Measurements from ENCODE around the gene APBB2. TPM values are rescaled to one million over a fixed set of nuclear protein-coding genes. Genes with fewer than 3 reads are reported as not detected.

Gene APBB2
- total RNA-seq, 1 experiment from 2014 or later: 49.0 TPM

DNA sequence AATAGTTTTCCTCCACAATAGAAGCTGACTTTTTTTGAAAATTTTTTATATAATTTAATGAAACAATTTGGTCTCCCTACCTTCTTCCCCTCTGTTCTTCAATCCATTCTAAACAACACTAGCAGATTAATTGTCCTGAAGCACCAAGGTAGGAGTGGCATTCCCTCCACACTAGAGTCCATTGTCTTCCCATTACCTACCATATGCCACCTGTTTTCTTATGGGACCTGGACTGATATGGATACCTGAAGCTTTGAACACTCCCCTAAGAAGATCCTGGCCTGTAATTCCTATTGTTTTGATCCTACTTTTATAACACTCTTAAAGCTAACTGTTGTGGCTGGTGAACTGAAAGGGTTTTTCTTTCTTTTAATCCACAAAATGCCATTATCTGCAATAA, 92.0 kb downstream of the APBB2 start:
- H3K4me1 Mint-ChIP-seq: peaks cover 54% of the 10 kb centered on the region
- no peaks in the 10 kb centered on the region for H3K27me3 Mint-ChIP-seq (ENCODE audit: low read depth)
- no peak overlapping the region for H3K4me3 Mint-ChIP-seq
- H3K27ac Mint-ChIP-seq: 0 out of 2 replicates have a peak overlapping the region, but pooled peaks have one; percentile 20
- ChIA-PET POLR2A (no interaction called here), CTCF (interaction anchor here (1.3 to 2.0 kb wide), 4 partner anchors 90 to 214 kb away, joined by 3 to 7 read pairs (median 4); partner anchors contain the start of gene APBB2)
- DNase-seq (ENCODE audit: low spot score): no peak
- no peaks in the 10 kb centered on the region for H3K9me3 Mint-ChIP-seq
- no peak for ATAC-seq
- H3K36me3 Mint-ChIP-seq: no peaks in the 10 kb centered on the region
- TF ChIP-seq FOXJ3 (CRISPR knock-in tag; IDR thresholded peaks at IDR 0.05; ENCODE audit: borderline replicate concordance) (no peak), FOXK1 (CRISPR knock-in tag; IDR thresholded peaks at IDR 0.05) (no peak), RORB (CRISPR knock-in tag; IDR thresholded peaks at IDR 0.05) (no peak), MYBL2 (CRISPR knock-in tag; IDR thresholded peaks at IDR 0.05) (no peak), TP53 (CRISPR knock-in tag; IDR thresholded peaks at IDR 0.05) (no peak), NFE2L1 (CRISPR knock-in tag; IDR thresholded peaks at IDR 0.05) (no peak), ZNF121 (CRISPR knock-in tag; IDR thresholded peaks at IDR 0.05) (no peak), CREB1 (CRISPR knock-in tag; IDR thresholded peaks at IDR 0.05) (no peak), GRHL2 (CRISPR knock-in tag; IDR thresholded peaks at IDR 0.05; ENCODE audit: insufficient replicate concordance, severe bottlenecking) (no peak)
- TF ChIP-seq, protein P1, sequence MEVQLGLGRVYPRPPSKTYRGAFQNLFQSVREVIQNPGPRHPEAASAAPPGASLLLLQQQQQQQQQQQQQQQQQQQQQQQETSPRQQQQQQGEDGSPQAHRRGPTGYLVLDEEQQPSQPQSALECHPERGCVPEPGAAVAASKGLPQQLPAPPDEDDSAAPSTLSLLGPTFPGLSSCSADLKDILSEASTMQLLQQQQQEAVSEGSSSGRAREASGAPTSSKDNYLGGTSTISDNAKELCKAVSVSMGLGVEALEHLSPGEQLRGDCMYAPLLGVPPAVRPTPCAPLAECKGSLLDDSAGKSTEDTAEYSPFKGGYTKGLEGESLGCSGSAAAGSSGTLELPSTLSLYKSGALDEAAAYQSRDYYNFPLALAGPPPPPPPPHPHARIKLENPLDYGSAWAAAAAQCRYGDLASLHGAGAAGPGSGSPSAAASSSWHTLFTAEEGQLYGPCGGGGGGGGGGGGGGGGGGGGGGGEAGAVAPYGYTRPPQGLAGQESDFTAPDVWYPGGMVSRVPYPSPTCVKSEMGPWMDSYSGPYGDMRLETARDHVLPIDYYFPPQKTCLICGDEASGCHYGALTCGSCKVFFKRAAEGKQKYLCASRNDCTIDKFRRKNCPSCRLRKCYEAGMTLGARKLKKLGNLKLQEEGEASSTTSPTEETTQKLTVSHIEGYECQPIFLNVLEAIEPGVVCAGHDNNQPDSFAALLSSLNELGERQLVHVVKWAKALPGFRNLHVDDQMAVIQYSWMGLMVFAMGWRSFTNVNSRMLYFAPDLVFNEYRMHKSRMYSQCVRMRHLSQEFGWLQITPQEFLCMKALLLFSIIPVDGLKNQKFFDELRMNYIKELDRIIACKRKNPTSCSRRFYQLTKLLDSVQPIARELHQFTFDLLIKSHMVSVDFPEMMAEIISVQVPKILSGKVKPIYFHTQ (CRISPR knock-in tag; IDR thresholded peaks at IDR 0.05): no peak
- TF ChIP-seq, protein P2, sequence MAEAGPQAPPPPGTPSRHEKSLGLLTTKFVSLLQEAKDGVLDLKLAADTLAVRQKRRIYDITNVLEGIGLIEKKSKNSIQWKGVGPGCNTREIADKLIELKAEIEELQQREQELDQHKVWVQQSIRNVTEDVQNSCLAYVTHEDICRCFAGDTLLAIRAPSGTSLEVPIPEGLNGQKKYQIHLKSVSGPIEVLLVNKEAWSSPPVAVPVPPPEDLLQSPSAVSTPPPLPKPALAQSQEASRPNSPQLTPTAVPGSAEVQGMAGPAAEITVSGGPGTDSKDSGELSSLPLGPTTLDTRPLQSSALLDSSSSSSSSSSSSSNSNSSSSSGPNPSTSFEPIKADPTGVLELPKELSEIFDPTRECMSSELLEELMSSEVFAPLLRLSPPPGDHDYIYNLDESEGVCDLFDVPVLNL (CRISPR knock-in tag; IDR thresholded peaks at IDR 0.05; ENCODE audit: borderline replicate concordance, low read depth): no peak
- TF ChIP-seq, protein P3, sequence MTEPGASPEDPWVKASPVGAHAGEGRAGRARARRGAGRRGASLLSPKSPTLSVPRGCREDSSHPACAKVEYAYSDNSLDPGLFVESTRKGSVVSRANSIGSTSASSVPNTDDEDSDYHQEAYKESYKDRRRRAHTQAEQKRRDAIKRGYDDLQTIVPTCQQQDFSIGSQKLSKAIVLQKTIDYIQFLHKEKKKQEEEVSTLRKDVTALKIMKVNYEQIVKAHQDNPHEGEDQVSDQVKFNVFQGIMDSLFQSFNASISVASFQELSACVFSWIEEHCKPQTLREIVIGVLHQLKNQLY (CRISPR knock-in tag; IDR thresholded peaks at IDR 0.05): no peak
- TF ChIP-seq, protein P4, sequence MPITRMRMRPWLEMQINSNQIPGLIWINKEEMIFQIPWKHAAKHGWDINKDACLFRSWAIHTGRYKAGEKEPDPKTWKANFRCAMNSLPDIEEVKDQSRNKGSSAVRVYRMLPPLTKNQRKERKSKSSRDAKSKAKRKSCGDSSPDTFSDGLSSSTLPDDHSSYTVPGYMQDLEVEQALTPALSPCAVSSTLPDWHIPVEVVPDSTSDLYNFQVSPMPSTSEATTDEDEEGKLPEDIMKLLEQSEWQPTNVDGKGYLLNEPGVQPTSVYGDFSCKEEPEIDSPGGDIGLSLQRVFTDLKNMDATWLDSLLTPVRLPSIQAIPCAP (CRISPR knock-in tag; IDR thresholded peaks at IDR 0.05): no peak

DNA sequence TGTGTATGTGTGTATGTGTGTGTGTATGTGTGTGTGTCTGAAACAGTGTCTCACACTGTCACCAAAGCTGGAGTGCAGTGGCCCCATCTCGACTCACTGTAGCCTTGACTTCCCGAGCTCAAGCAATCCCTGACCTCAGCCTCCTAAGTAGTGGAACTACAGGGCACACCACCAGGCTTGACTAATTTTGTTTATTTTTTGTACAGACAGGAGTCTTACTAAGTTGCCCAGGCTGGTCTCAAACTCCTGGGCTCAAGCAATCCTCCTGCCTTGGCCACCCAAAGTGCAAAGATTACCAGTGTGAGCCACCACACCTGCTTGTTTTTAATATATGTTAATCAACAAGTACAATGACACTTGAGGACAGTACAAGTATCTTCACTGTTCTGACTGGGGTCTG, 92.4 kb downstream of the APBB2 start:
- ChIA-PET POLR2A (no interaction called here), CTCF (interaction anchor here (1.3 to 2.0 kb wide), 4 partner anchors 90 to 214 kb away, joined by 3 to 7 read pairs (median 4); partner anchors contain the start of gene APBB2)
- Mint-ChIP-seq H3K27me3 (ENCODE audit: low read depth) (no peaks in the 10 kb centered on the region), H3K4me3 (no peak overlapping the region), H3K36me3 (0 out of 2 replicates have a peak, but pooled peaks cover under 1% of the 10 kb centered on the region), H3K9me3 (no peaks in the 10 kb centered on the region), H3K27ac (peak overlapping the region; percentile 37; the same call in 1 of the 2 replicates), H3K4me1 (peaks cover 52% of the 10 kb centered on the region)
- DNase-seq (ENCODE audit: low spot score) (no peak), ATAC-seq (no peak)
- no peak for TF ChIP-seq CREM (CRISPR knock-in tag; IDR thresholded peaks at IDR 0.05)
- TF ChIP-seq, protein P5, sequence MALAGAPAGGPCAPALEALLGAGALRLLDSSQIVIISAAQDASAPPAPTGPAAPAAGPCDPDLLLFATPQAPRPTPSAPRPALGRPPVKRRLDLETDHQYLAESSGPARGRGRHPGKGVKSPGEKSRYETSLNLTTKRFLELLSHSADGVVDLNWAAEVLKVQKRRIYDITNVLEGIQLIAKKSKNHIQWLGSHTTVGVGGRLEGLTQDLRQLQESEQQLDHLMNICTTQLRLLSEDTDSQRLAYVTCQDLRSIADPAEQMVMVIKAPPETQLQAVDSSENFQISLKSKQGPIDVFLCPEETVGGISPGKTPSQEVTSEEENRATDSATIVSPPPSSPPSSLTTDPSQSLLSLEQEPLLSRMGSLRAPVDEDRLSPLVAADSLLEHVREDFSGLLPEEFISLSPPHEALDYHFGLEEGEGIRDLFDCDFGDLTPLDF (CRISPR knock-in tag; IDR thresholded peaks at IDR 0.05): no peak
- TF ChIP-seq PRRX2 (CRISPR knock-in tag; IDR thresholded peaks at IDR 0.05): no peak
- TF ChIP-seq, protein P6, sequence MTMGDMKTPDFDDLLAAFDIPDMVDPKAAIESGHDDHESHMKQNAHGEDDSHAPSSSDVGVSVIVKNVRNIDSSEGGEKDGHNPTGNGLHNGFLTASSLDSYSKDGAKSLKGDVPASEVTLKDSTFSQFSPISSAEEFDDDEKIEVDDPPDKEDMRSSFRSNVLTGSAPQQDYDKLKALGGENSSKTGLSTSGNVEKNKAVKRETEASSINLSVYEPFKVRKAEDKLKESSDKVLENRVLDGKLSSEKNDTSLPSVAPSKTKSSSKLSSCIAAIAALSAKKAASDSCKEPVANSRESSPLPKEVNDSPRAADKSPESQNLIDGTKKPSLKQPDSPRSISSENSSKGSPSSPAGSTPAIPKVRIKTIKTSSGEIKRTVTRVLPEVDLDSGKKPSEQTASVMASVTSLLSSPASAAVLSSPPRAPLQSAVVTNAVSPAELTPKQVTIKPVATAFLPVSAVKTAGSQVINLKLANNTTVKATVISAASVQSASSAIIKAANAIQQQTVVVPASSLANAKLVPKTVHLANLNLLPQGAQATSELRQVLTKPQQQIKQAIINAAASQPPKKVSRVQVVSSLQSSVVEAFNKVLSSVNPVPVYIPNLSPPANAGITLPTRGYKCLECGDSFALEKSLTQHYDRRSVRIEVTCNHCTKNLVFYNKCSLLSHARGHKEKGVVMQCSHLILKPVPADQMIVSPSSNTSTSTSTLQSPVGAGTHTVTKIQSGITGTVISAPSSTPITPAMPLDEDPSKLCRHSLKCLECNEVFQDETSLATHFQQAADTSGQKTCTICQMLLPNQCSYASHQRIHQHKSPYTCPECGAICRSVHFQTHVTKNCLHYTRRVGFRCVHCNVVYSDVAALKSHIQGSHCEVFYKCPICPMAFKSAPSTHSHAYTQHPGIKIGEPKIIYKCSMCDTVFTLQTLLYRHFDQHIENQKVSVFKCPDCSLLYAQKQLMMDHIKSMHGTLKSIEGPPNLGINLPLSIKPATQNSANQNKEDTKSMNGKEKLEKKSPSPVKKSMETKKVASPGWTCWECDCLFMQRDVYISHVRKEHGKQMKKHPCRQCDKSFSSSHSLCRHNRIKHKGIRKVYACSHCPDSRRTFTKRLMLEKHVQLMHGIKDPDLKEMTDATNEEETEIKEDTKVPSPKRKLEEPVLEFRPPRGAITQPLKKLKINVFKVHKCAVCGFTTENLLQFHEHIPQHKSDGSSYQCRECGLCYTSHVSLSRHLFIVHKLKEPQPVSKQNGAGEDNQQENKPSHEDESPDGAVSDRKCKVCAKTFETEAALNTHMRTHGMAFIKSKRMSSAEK (CRISPR knock-in tag; IDR thresholded peaks at IDR 0.05; ENCODE audit: borderline replicate concordance): no peak
- TF ChIP-seq, protein P7, sequence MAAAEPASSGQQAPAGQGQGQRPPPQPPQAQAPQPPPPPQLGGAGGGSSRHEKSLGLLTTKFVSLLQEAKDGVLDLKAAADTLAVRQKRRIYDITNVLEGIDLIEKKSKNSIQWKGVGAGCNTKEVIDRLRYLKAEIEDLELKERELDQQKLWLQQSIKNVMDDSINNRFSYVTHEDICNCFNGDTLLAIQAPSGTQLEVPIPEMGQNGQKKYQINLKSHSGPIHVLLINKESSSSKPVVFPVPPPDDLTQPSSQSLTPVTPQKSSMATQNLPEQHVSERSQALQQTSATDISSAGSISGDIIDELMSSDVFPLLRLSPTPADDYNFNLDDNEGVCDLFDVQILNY (CRISPR knock-in tag; IDR thresholded peaks at IDR 0.05): no peak
- TF ChIP-seq ZNF396 (CRISPR knock-in tag; IDR thresholded peaks at IDR 0.05; ENCODE audit: borderline replicate concordance): no peak
- TF ChIP-seq, protein P8, sequence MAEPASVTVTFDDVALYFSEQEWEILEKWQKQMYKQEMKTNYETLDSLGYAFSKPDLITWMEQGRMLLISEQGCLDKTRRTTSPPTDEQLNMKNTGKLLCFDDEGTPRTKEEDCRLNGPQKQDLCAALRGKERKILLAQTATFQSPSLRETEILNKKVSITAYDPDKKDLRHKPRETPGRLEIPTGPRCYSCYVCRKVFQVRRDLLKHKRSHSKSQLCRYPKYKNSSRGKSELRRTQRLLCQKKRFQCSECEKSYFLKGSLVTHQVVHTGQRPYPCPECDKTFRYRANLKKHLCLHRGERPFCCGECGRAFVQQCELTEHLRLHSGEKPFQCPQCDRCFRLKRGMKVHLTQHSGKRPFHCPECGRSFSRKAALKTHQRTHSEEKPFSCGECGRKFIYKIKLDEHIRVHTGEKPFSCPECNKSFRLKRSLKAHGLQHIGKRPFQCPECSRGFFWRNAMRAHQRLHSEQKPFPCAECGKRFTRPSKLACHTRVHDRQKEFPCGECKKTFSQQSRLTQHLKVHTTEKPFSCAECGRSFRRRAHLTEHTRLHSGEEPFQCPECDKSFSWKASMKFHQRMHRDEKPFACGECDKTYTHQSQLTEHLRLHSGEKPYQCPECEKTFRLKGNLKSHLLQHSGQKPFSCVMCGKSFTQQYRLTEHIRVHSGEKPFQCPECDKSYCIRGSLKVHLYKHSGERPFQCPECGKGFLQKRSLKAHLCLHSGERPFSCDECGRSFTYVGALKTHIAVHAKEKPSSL (CRISPR knock-in tag; conservative IDR thresholded peaks at IDR 0.05): no peak
- no peak for TF ChIP-seq FOXJ3 (CRISPR knock-in tag; IDR thresholded peaks at IDR 0.05; ENCODE audit: borderline replicate concordance)
- no peak for TF ChIP-seq ZNF416 (CRISPR knock-in tag; IDR thresholded peaks at IDR 0.05)
- no peak for TF ChIP-seq JAZF1 (CRISPR knock-in tag; IDR thresholded peaks at IDR 0.05)
